Activated naive CD4-positive, alpha-beta T cell treated with anti-CD3 and anti-CD28 coated beads, Interleukin-2, amount 50 U/mL, for 24 hours (primary cell): Measurements from ENCODE around the gene BANP.
"Not testable (repeated sequence)": the region's sequence is repeated elsewhere in the genome, so short reads cannot be mapped to it uniquely, and the experiment has no call there.

Experiments used
- H3K27ac Mint-ChIP-seq: one replicate; pipeline ENCODE4 v1.8.0; 2021; ENCODE audit warnings: mild to moderate bottlenecking, mixed read lengths
- H3K27me3 Mint-ChIP-seq: one replicate; pipeline ENCODE4 v1.8.0; 2021; ENCODE audit warnings: mixed read lengths
- H3K36me3 Mint-ChIP-seq: one replicate; pipeline ENCODE4 v1.8.0; 2021; ENCODE audit warnings: mixed read lengths
- H3K4me1 Mint-ChIP-seq: one replicate; pipeline ENCODE4 v1.8.0; 2021; ENCODE audit warnings: mixed read lengths
- H3K4me3 Mint-ChIP-seq: one replicate; pipeline ENCODE4 v1.8.0; 2021; ENCODE audit warnings: mild to moderate bottlenecking, mixed read lengths
- H3K9me3 Mint-ChIP-seq: one replicate; pipeline ENCODE4 v1.8.0; 2021; ENCODE audit warnings: mixed read lengths

BANP gene, protein sequence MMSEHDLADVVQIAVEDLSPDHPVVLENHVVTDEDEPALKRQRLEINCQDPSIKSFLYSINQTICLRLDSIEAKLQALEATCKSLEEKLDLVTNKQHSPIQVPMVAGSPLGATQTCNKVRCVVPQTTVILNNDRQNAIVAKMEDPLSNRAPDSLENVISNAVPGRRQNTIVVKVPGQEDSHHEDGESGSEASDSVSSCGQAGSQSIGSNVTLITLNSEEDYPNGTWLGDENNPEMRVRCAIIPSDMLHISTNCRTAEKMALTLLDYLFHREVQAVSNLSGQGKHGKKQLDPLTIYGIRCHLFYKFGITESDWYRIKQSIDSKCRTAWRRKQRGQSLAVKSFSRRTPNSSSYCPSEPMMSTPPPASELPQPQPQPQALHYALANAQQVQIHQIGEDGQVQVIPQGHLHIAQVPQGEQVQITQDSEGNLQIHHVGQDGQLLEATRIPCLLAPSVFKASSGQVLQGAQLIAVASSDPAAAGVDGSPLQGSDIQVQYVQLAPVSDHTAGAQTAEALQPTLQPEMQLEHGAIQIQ

DNA sequence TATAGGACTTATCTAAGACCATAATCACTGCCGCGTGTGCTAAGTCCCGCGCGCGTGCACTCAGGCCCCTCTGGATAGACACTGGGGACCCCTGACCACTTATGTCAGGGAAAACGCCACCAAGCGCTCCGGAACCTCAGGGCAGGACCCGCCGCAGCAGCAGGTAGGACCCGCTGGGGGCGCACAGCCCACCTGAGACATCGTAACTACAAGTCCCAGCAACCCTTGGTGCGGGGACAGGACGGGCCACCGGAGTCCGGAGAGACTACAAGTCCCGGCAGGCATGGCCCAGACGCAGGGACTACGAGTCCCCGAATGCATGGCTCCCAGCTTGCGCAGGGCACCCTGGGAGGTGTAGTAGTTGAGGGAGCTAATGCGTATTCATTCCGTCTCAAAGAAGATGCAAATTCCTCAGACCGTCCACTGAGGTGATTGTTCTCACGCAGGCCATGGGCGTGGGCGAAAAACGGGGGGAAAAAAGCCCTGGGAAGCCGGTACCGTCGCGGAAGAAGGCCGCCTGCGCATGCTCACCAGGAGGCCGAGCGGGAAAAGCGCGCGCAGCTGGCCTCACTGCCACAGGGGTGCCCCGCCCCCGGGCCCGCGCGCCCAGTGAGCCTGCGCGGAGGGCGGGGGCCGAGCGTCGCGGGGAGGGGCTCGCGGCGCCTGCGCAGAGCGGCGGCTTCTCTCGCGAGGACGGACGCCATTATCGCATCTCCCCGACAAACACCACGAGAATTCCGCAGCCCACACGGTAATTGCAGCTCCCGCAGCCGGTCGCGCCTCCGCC lies at the start of gene BANP:
Gene BANP, plus strand, starts transcription at position 670 of the 787 bp plus-strand sequence. CDS start 23,682 bp downstream, outside the sequence.
- Mint-ChIP-seq H3K4me3 (peak within 1 kb of the TSS; percentile 99), H3K4me1 (peaks cover 37% of the 10 kb centered on the region), H3K36me3 (peaks cover 13% of the 10 kb centered on the region), H3K27me3 (no peaks in the 10 kb centered on the region), H3K9me3 (no peaks in the 10 kb centered on the region), H3K27ac (peak within 1 kb of the TSS; percentile 100)

DNA sequence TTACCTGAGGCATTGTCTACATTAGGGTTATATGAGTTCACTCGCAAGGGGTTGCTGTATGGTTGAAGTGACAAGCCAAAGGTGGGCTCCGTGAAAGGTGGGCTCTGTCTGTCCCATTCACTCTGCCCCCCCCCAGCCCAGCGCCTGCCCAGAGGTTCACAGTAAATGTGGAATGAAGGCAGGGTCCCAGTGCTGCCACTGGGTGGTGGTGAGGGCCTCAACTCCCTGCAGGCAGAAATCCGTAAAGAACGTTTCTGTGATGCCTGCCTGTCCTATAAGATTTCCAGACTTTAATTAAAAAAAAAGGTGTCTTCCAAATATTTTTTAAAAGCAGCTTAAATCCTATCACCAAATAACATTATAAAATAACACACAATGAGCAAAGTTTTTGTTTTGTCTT lies 46.3 kb upstream of the BANP start:
- not testable (repeated sequence) for H3K4me3 Mint-ChIP-seq, H3K9me3 Mint-ChIP-seq, H3K27me3 Mint-ChIP-seq, H3K36me3 Mint-ChIP-seq, H3K27ac Mint-ChIP-seq
- H3K4me1 Mint-ChIP-seq, result peaks cover 16% of the 10 kb centered on the region

GRCh38 chr16:87905521-87905920 lies 45.7 kb upstream of the BANP start:
- peaks cover 16% of the 10 kb centered on the region for H3K4me1 Mint-ChIP-seq
- not testable (repeated sequence) for H3K36me3 Mint-ChIP-seq, H3K9me3 Mint-ChIP-seq, H3K27ac Mint-ChIP-seq, H3K4me3 Mint-ChIP-seq, H3K27me3 Mint-ChIP-seq

DNA sequence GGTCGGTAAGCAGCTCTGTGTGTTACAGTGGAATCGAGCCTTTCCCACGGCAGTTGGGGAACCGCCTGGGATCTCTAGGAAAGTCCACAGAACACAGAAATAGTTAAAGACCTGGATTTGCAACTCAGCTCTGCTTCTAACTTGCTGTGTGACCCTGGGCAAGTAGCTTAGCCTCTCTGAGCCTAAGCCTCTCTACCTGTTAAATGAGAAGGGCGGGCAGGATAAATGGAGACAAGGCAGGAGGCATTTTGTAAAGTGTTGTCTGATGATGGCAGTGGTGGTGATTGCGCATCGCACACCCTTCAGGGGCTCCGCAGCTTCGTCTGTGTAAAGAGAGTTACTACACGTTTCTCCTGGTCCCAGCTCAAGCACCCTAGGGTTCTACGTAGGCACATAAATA lies 43.1 kb upstream of the BANP start:
- H3K4me3 Mint-ChIP-seq, H3K27ac Mint-ChIP-seq, H3K36me3 Mint-ChIP-seq, H3K27me3 Mint-ChIP-seq, H3K9me3 Mint-ChIP-seq: not testable (repeated sequence)
- H3K4me1 Mint-ChIP-seq, result peaks cover 16% of the 10 kb centered on the region

GRCh38 chr16:87909203-87909935 lies 41.9 kb upstream of the BANP start:
- H3K9me3 Mint-ChIP-seq, H3K4me1 Mint-ChIP-seq, H3K36me3 Mint-ChIP-seq, H3K27me3 Mint-ChIP-seq: not testable (repeated sequence)
- Mint-ChIP-seq H3K27ac (peak overlapping the region; percentile 93), H3K4me3 (peak overlapping the region; percentile 51)

DNA sequence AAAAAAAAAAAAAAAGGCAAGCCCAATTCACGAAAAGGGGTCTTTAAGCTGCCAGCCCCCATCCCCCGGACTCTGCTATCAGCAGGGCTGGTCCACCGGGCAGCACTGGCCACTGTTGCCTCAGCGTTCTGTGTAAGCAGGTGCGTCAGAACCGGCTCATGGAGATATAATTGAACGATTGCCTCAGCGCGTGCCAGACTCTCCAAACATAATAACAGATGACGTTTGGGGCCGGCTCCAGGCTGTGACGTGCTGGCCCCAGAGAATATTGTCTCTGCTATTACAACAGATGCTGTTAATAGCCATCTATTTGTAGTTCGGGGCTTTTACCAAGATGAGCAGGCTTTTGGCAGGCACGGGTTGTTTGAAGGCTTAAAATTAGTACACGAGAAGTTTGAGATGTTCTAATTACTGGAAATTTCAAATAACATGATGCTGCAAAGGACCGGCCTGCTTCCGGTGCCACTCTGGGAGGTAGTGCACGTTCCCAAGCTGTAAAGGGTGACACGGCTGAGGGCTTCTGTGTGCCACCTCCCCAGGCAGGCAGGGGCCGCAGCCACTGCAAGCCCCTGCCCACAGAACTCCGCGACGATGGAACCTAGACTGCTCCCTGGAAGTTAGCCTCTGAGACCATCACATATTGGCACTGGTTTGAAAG lies 40.0 kb upstream of the BANP start:
- not testable (repeated sequence) for H3K4me1 Mint-ChIP-seq, H3K4me3 Mint-ChIP-seq, H3K9me3 Mint-ChIP-seq, H3K27me3 Mint-ChIP-seq, H3K36me3 Mint-ChIP-seq, H3K27ac Mint-ChIP-seq

- H3K4me1 Mint-ChIP-seq, H3K36me3 Mint-ChIP-seq, H3K27me3 Mint-ChIP-seq, H3K27ac Mint-ChIP-seq, H3K4me3 Mint-ChIP-seq, H3K9me3 Mint-ChIP-seq: not testable (repeated sequence)
Observed at GRCh38 chr16:87912691-87913090, 38.5 kb upstream of the BANP start.

- H3K4me3 Mint-ChIP-seq, H3K36me3 Mint-ChIP-seq, H3K4me1 Mint-ChIP-seq, H3K27ac Mint-ChIP-seq, H3K9me3 Mint-ChIP-seq, H3K27me3 Mint-ChIP-seq: not testable (repeated sequence)
Observed at GRCh38 chr16:87914021-87914725, 37.1 kb upstream of the BANP start.

- no peaks in the 10 kb centered on the region for H3K27me3 Mint-ChIP-seq
- peaks cover 4% of the 10 kb centered on the region for H3K4me1 Mint-ChIP-seq
- H3K4me3 Mint-ChIP-seq, result no peak overlapping the region
- no peaks in the 10 kb centered on the region for H3K36me3 Mint-ChIP-seq
- H3K9me3 Mint-ChIP-seq, result no peaks in the 10 kb centered on the region
- H3K27ac Mint-ChIP-seq, result no peak overlapping the region
Observed at GRCh38 chr16:87914812-87915211, 36.4 kb upstream of the BANP start.

GRCh38 chr16:87917503-87917902 lies 33.7 kb upstream of the BANP start:
- no peaks in the 10 kb centered on the region for H3K36me3 Mint-ChIP-seq
- peaks cover 4% of the 10 kb centered on the region for H3K4me1 Mint-ChIP-seq
- H3K4me3 Mint-ChIP-seq, result no peak overlapping the region

GRCh38 chr16:87918338-87918737 lies 32.9 kb upstream of the BANP start:
- peaks cover 4% of the 10 kb centered on the region for H3K4me1 Mint-ChIP-seq
- no peak overlapping the region for H3K27ac Mint-ChIP-seq
- H3K9me3 Mint-ChIP-seq, result no peaks in the 10 kb centered on the region
- H3K27me3 Mint-ChIP-seq, result no peaks in the 10 kb centered on the region
- H3K4me3 Mint-ChIP-seq, result no peak overlapping the region
- no peaks in the 10 kb centered on the region for H3K36me3 Mint-ChIP-seq

More at GRCh38 chr16:87917503-87917902, 33.7 kb upstream of the BANP start:
- H3K27ac Mint-ChIP-seq, result no peak overlapping the region
- no peaks in the 10 kb centered on the region for H3K9me3 Mint-ChIP-seq
- H3K27me3 Mint-ChIP-seq, result no peaks in the 10 kb centered on the region

GRCh38 chr16:87918866-87919680 lies 32.2 kb upstream of the BANP start:
- Mint-ChIP-seq H3K4me1 (peaks cover 4% of the 10 kb centered on the region), H3K36me3 (no peaks in the 10 kb centered on the region), H3K4me3 (no peak overlapping the region), H3K27me3 (no peaks in the 10 kb centered on the region), H3K27ac (no peak overlapping the region), H3K9me3 (no peaks in the 10 kb centered on the region)

DNA sequence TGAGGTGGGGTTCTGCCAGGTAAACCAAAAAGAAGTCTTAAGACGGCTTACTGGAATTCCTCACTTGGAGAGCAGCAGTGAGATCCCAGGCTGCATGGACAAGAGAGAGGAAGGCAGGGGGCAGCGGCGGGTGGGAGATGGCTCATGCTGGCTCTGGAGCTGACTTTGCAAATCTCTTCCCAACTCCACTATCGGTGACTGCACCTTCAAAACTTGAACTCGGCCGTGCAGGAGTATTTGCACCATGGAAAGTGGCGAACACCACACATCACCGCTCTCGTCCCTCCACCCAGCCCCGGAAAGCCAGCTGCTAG lies 31.6 kb upstream of the BANP start:
- Mint-ChIP-seq H3K27ac (no peak overlapping the region), H3K27me3 (no peaks in the 10 kb centered on the region), H3K4me3 (no peak overlapping the region), H3K4me1 (peaks cover 4% of the 10 kb centered on the region), H3K9me3 (no peaks in the 10 kb centered on the region), H3K36me3 (no peaks in the 10 kb centered on the region)

- no peaks in the 10 kb centered on the region for H3K9me3 Mint-ChIP-seq
- no peak overlapping the region for H3K27ac Mint-ChIP-seq
- H3K27me3 Mint-ChIP-seq, result no peaks in the 10 kb centered on the region
- no peak overlapping the region for H3K4me3 Mint-ChIP-seq
- no peaks in the 10 kb centered on the region for H3K36me3 Mint-ChIP-seq
- peaks cover 7% of the 10 kb centered on the region for H3K4me1 Mint-ChIP-seq
Observed at GRCh38 chr16:87921236-87921773, 29.9 kb upstream of the BANP start.
